NCI-H82 treated with DMSO at 0.1 percent for 48 hours (cell line): Measurements from ENCODE around the gene RASSF10.

Source experiments
- DNase-seq: peaks from one replicate; lab custom pipeline; 2025; ENCODE audit not compliant: unreplicated experiment; lab: John Stamatoyannopoulos, UW

Gene RASSF10

DNA sequence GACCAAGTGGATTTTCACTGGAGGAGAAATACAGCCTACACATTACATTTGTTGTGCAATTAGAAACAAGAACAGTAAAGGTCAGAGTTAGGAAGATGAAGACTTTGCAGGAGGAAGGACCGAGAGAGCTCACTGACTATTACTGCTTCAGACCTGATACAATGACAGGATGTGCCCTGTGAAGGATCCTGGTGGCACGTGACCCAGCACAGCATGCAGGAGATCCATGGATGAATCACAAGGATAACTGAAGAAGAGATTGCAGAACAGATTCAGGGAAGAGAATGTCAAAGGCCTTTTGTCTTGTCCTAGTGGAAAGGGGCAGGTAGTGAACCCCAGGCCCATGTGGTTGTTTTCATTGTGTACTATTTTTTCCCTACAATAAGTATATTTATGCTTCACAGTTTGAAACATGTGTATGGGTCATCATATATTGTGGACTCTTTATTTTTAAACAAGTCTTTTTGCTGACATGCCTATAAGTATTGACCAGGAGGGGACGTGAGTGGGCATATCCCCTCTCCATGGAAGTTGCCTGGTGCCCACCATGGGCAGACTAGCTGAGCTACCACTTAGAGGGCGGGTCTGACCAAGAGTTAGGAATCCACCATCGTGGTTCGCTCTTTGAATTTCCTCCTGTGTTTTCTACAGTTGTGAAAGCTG, 44.3 kb downstream of the RASSF10 start:
- no peak for DNase-seq

DNA sequence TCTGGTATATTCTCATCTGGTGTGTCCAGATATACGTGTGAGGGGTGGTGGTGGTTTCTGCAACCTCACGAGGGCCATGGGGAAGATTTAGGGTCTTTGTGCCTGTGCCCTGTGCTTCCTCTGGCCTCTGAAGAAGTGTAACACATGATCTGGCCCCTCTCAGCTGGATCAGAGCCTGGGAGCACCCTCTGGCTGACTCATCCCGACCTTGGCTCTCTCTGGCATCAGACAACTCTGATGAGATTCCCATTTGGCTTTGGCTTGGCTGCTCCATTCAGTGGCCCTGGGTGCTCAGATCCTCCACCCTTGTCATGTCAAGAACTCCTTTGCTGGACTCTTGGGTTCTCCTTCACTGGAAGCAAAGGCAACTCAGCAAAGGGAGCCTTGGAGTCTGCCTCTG, 45.2 kb downstream of the RASSF10 start:
- DNase-seq, result no peak

- DNase-seq, result no peak
Observed at GRCh38 chr11:13055200-13055599, 46.1 kb downstream of the RASSF10 start.

- no peak for DNase-seq
Observed at GRCh38 chr11:13061294-13061990, 52.3 kb downstream of the RASSF10 start.
